ENCODE results near the gene STX18.

STX18 gene

DNA sequence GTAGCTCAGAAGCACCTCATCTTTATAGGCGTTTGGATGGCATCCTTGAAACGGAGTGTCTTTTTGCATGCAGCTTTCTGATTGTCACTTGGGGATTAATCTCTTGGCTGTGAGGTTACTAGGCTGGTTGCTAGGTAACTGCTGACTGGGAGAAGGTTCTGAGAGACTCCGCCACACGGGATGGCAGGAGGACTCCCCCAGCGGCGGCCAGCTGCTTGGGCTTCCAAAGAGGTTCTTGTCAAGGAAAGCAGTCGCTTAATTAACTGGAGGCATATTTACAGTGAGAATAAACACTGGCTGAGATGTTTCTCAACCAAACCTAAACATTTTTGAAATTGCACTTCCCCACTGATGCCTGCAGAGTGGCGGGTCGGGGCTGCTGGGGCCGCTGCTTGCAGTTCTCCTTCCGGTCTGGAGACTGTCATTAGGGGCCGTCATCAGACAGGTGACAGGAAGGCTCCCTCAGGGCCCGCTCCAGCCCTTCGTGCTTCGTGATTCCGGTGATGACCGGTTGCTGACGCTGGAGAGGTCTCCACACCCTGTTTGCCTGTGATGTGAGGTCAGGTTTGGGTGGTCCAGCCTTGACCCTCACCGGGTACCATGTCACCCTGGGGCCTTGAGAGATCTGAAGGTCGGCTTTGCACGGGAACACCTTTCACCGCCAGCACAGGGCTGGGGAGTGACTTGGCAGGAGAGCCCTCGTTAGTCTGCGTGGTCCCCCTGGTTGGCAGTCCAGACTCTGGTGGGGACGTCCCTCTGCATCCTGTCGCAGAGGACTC lies 145.8 kb downstream of the STX18 start:
- DNase-seq, result no peak

DNA sequence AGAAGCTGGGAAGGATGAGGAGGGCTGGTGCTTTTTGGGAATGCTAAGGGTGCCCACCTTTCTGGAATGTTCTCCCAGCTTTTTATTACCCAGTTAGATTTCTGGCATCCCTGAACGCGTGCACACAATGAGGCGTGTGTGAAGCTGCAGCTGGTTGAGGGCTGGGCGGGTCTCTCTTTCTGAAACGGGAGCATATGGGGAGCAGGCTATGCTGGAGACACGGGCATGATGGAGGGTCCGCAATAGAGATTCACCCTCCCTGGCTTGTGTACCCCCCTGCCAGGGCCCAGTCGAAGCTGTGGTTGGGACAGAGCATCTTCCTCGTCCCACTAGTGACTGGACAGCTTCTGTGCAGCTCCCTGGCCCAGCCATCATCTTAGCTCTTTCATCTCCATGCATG lies 146.5 kb downstream of the STX18 start:
- DNase-seq, result no peak

DNA sequence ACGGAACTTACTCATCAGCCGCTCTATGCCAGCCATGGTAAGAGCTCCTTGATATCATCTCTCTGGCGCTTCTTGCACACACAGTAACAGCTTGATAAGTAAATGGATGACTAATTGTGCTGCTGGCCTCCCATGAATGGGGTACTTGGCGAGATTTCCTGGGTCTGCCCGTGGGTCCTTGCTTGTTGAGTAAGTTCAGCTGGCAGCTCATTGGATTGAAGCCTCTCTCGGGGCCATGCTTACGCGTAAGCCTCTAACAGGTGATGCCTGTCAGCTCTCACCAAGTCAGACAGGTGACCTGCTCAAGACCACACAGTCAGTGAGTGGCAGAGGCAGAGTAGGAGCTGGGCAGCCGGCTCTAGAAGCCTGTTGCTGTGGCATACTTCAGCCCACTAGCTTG lies 147.2 kb downstream of the STX18 start:
- DNase-seq, result no peak

DNA sequence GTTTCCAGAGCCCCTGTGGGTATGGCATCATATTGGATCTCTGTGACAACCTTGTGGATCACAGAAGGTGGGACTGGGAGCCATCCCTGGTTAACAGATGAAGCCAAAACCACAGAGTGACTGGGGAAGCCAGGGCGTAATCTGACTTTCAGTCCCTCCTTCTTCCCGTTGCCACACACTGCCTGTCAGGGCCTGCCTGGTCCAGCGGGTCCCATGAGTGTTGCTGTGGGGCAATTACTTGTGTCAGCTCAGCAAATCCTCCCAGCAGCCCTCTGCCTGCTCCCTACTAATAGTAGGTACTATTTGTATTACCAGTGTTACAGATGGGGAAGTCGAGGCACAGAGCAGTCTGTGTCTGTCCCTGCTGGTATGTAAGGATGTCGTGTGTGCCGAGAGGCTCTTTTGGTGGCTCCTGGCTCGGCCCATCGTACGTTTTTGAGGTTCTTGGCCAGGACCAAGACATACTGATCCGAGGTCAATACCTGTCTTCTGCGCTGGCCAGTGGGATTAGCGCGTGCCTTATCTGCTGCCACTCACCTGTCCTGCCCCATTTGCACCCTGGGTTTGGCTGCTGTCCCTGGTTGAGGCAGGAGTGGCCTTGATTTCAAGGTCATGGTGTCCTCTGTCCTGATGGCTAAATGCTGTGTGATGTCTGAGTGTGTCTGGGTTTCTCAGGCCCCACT lies 149.2 kb downstream of the STX18 start:
- DNase-seq, result no peak

DNA sequence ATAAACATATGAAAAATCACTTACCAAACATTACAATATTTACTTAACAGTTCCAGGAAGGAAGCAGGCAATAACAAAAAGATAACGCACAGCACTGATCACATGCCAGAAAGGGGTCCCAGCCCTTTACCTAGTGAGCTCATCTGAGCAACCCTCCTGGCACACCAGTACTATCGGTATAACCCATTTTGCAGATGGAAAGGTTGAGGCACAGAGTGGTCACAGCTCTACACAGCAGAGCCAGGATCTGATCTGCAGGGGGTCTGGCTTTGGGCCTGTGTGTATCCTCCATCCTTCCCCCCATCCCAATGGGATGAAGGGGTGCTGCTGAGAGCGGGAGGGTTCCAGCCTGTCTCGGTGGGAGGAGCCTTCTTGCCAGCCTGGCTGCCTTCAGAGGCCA lies 150.0 kb downstream of the STX18 start:
- DNase-seq, result no peak

DNA sequence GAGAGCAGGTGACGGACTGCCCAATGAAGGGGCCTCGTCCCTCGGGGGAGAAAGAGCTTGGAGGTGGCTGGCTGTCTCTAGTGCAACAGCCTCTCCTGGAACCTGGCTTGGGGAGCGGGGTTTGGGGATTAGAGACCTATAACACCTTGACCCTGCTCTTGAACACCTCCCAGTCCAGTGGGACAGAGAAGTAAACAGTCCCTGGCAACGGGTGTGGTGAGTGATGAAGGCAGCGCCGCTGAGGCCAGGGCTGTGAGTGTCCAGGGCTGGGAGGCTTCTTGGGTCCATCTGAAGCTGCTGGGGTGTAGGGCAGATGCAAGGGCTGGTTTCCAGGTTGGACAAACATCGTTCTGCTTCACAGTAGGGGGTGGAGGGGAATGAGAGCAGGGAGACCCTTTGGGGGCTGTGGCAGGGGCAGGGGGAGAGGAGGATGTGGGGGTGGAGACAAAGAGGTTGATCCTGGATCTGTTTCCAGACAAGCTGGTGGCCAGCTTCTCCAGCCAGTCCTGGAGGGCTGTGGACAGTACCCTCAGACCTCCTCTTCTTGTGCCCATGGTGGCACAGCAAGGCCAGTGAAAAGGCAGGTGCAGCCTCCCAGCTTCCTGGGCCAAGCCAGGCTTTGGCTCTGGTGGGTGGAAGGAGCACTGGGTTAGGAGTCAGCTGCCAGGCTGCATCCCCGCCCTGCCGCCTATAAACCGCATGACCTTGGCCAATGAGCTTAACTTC lies 151.2 kb downstream of the STX18 start:
- DNase-seq, result no peak

DNA sequence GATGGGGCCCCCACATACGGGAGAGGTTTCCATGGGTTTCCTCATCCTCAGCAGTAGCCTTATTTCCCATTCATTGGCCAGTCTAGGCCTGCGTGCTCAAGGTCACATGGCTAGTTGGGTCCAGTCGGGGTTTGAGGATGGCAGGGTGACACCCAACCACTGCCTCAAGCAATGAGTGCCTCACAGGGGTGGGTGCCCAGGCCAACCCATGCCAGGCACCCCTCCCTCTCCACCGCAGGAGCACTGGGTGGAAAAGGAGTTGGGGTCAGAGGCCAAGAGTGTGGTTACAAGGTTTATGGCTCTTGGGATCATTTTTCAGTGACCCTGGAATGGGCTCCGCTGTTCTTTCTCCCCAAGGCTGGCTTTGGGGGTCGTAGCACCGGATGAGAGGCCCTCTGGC lies 151.8 kb downstream of the STX18 start:
- DNase-seq, result no peak

DNA sequence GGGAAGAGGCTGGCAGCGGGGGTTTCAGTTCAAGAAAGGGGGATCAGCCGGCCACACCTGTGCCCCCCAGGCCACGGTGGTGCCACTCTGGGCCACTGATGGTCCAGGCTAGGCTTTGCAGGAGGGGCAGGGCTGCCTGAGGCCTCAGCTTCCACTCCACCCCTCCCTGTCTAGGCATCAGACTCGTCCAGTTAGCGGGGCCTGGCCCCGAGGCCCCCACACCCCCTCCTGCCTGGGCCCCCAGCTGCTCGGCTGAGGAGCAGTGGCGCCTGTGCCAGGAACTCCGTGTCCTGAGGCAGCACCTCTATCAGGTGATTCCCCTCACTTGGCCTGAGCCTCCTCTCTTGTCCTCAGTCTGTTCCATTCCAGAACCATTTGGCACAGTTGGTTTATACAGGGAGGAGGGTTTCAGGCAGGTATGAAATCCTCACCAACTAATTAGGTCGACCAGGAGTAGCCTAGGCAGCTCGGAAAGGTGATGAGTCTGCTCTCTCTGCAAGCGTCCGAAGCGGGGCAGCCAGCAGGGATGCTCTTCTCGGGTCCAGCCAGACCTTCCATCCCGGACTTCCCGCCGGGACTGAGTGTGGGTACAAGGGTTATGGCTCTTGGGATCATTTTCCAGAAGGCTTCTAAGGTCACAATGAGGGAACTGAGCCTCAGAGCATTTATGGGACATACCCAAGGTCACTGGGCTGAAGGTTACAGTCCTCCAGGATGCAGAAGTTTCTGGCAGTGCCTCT lies 152.8 kb downstream of the STX18 start:
- DNase-seq, result no peak

DNA sequence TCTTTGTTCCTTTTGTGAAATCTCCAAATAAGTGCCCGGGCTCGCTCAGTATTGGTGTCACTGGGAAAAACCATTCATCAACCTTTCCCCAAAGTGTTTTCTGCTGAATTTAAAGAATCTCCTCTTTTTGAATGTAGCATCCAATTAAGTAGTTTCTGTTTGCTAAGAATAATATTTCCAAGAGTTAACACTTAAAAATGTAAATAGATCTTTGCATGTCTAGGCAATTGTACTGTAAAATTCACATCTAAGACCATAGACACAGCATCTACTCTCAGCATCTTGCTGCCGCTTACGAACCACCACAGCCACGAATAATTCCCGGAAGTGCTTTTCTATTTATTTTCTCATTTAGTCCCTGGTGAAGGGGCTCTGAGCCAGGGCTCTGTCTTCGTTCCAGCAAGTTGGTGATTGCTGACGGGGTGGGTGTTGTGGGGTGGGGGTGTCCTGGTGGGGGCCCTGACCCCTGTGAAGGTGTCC lies 153.5 kb downstream of the STX18 start:
- DNase-seq, result no peak

DNA sequence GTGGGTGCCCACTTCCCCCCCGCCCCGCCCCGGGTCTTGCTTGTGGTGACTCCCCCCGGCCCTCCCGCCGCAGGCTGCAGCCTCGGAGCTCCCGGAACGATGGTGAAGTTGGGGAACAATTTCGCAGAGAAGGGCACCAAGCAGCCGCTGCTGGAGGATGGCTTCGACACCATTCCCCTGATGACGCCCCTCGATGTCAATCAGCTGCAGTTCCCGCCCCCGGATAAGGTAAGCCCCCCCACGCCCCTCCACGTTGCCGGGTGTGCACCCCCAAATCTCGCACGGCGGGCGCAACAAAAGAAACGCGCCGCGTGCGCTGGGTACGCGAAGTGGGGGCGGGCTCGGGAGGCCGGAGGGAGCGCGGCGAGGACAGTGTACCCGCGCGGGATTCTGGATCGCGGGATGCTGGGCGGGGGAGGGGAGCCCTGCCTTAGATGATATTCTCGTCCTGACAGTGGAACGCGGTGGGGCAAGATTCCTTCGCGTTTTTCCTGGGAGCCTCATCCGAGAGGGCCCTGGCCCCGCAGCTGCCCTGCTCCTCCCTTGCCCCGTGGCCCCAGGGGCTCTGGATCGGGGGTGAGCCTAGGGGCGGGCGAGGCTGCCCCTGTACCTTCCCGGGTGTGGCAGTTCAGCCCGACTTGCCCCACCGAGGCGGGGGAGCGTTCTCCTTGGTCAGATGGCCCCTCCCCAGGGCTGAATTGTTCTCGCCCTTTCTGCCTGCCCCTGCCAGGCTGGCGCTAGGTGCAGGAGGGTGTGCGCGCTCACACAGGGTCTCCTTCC lies 154.1 kb downstream of the STX18 start:
- peak; percentile 10 to 15 for DNase-seq

DNA sequence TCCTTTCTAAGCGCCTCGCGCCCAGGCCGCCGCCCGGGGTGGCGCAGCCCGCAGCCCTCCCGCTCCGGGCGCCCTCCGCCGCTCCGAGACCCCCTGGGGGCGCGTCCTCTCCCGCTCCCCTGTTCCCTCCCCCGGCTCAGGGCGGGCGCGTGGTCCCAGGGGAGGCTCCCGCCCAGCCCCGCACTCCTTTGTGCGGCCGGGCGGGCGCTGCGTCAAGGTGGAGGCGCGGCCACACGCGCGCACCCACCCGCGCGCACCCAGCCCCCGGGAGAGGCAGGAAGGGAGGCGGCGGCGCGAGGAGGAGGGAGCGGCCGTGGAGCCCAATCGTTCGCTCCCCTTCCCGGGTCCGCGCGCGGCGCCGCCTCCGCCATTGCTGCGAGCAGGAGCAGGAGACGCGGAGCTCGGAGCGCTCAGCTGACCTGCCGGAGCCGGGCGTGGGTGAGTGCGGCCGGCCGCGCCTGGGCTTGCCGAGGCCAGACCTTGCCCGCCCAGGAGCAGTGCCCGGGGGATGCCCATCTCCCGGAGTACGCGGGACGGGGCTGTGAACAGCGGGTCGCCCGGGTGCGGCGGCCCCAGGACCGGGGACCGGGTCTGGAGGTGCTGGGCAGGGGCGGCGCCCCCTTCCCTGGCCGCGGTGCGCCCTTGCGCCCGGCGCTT lies 155.0 kb downstream of the STX18 start, which contains the start of gene NSG1:
NSG1 (plus strand) TSS at position 367 of the 657 bp plus-strand sequence. CDS start 528 bp downstream, outside the sequence.
- peak; percentile 20 to 38 for DNase-seq

DNA sequence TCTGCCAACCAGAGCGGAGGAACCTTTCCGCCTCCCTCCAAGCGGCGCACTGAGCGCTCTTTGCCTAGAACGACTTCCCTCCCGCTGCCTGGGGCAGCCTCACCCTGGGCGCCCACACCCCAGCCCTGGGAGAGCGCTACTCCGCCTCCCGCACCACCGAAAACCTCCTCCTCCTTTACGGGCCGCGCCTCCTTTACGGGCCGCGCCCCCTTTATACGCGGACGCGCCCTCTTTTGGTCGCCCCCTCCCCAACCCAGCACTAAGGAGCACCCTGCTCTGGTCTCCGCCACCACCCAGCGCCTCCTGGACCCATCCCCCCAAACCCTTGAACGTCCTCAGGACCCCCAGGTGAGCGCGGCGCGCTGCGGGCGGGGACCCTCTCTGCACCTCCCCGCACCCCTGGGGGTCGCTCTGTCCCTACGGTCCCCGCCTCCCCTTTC lies 155.5 kb downstream of the STX18 start:
- peak in 1 of 2 donors; percentile 23 for DNase-seq

DNA sequence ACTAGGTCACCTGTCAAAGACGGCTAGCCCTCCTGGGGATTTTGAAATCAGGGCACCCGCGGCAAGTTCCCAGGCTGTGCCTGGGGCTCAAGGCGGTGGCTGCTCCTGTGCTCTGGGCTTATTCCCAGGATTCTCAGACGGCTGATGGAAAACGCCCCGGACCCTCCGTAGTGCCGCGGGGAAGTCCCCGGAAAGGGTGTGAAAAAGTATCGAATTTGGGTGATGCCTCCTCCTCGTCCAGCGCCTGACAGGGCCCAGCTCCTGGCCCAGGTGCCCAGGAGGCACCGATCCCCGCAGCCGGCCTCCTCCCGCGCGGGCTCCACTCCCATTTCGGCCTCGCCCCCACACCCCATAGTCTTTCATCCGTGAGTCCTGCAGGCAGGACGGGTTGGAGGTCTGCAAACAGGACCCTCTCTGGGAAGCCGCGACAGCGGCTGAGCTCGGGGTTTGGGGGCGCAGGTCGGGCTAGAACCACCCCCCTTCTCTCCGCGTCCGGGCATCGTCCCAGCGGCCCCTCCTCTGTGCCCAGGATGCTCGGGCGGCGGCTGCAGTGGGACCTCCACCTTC lies 156.0 kb downstream of the STX18 start:
- no peak for DNase-seq

DNA sequence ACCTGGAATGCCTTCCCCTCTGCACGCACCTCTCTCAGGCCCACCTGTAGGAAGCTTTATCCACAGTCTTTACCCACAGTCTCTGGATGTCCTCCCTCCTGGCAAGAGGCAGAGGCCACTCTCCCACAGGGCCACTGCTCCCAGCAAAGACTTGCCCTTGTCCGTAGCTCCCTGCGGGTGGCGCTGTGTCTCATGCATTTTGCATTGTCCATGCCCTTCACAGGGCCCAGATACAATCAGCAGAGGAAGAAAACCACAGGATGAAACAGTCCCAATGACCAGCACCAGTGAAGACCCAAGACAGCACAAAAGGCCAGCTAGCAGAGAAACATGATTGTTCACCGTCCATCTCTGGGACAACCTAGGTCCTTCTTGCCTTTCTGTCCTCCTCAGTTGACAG lies 157.0 kb downstream of the STX18 start:
- DNase-seq, result no peak

DNA sequence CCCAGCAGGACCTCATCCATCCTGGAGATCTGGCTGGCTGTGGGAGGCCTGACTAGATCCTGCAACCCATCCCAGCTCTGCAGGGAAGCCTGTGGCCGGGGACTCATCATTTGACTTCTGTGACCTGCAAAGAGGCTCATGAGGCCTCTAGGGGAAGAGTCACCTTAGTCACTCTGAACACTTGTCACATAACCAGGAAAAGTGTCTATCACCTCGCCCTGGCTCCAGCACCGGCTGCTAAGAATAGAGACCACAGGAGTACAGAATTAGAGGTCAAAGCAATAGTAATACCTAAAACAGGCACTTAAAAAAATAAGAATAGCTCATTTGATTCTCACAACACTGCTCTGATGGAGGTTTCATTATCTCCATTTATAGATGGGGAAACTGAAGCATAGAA lies 158.8 kb downstream of the STX18 start:
- no peak for DNase-seq

DNA sequence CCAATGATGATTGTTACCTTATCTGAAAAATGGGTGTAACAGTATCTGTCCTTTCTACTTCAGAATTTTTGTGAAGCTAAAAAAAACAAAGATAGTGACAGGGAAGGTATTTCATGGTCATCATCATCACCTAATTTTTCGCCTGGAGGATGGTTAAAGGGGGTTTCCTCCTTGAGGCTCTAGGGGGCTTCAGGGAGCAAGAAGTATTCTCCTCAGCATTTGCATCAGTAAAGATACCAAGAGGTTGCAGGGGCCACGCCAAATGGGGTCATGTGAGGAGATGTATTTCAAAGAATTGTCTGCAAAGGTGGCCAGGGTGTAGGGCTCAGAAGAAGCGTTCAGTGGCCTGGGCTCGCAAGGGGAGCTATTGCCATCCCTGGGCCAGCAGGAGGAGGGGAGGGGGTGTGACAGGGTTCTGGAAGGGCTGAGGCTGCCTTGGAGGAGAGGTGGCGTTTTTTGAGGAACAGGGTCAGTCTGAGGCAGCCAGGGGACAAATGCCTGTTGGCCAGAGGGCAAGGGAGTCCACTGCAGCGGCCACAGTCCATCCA lies 162.2 kb downstream of the STX18 start:
- DNase-seq, result no peak

DNA sequence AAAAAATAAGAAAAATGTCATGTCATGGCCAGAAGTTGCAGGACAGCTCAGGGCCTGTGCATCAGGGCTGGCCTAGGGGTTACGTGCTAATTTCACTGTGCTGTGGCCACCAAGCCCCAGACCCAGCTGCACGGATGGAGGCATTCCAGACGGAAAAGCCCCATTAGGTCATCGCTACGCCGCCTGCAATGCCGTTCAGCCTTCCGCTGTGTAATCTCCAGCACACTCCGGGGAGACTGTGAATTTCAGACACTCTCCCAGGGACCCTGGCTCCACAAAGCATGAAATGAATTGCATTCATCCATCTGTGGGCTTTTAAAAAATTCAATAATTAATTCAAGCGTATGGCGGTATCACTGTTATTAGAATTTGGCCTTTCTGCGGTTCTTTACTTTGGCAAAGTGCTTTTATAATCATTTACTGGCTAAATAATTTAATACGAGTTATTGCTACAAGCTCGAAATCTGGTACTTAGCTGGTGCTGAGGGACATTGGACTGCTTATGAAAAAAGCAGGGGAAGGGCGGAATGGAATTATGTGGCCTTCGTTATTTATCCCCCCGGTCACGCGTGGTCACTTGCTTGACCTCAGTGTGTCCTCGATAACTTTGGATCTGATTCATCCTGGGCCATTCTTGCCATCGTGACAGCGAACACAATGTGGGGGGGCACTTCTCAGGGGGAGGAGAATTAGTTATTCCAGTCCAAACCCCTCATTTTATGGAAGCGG lies 164.0 kb downstream of the STX18 start:
- DNase-seq, result no peak

DNA sequence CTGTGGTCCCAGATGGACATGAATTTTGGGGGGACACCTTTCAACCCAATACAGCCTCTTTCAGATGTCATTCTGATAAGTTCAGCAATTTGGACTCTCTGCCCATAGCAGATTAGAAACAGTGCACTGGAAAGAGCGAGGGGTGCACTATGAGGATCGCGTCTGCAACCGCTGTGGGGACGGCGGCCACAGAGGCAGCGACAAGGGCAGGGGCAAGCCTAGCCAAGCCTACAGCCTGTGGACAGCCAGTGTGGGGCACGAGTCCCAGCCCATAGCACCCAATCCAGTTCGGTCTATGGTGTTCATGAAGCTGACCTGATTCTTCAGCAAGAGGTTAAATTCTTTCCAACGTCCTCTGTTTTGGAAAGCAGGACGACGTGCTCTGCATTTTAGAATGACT lies 164.7 kb downstream of the STX18 start:
- no peak for DNase-seq

DNA sequence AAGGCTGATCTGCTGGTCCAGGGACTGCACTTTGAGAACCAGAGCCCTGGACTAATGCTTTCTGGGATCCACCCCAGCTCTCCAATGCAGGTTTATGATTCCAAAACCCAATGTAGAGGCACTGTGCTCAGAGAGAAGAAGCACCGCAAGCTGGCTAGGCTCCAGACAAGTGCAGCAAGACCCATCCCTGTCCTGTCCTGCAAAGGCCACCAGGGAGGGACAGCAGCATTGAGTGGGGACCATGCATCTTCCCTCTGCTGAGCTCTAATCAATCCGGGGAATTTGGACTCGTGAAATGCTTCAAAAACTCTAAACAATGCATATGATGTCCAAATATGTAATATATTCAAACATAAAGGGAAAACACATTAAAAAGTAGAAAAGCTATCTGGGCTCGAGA lies 165.8 kb downstream of the STX18 start:
- DNase-seq, result no peak

Measured in CD4-positive, alpha-beta T cell treated with Interleukin-1 beta for 1 hour (primary cell).